K562 (cell line): ENCODE results near the gene DMXL1. TPM values are rescaled to one million over a fixed set of nuclear protein-coding genes. Genes with fewer than 3 reads are reported as not detected.
A peak's percentile ranks its signal among the peaks of the same experiment; 100 is the strongest.

Experiments used
- CHD2 ChIP-seq: IDR thresholded peaks from 2 replicates; pipeline ENCODE4 v1.6.1; 2011; ENCODE audit warnings: low read depth, low read length
- ESRRA ChIP-seq: fragments of 450-650 bp; IDR thresholded peaks from 2 replicates; pipeline ENCODE4 v1.6.1; 2014; ENCODE audit warnings: low read depth, mild to moderate bottlenecking, moderate library complexity, borderline replicate concordance
- KLF10 ChIP-seq: fragments of 250-450 bp; sonication (Bioruptor Pico); IDR thresholded peaks from 2 replicates; pipeline ENCODE4 v1.6.1; 2021; ENCODE audit warnings: matching md5 sums
- NR3C1 ChIP-seq: sonication (generic); formaldehyde crosslinking; IDR thresholded peaks from 2 replicates; pipeline ENCODE4 v1.8.1; 2022; ENCODE audit warnings: missing genetic modification reagents
- POU5F1 ChIP-seq: fragments of 150-350 bp; IDR thresholded peaks from 2 replicates; pipeline ENCODE4 v1.6.1; 2014; ENCODE audit warnings: borderline replicate concordance, low read length, low read depth, mild to moderate bottlenecking; ENCODE audit not compliant: partially characterized antibody
- RBBP5 ChIP-seq: fragments of 200-600 bp; sonication (generic); IDR thresholded peaks from 2 replicates; pipeline ENCODE4 v1.6.1; 2012; ENCODE audit warnings: borderline replicate concordance, mild to moderate bottlenecking, low read length, control low read depth, inconsistent platforms; ENCODE audit not compliant: insufficient read depth, poor library complexity, severe bottlenecking
- SIN3A ChIP-seq, 2 experiments: fragments of 150-350 bp in 1 of 2; IDR thresholded peaks; 2 replicates each; pipeline ENCODE4 v1.6.1; 2011 to 2016; ENCODE audit warnings: borderline replicate concordance in 2 of 2, low read depth in 2 of 2, low read length in 2 of 2, mild to moderate bottlenecking in 2 of 2, moderate library complexity in 2 of 2; ENCODE audit not compliant: control insufficient read depth in 1 of 2
- ZNF133 ChIP-seq: fragments of 250-450 bp; sonication (Bioruptor Pico); IDR thresholded peaks from 2 replicates; pipeline ENCODE4 v1.4.0; 2020; ENCODE audit warnings: mild to moderate bottlenecking
- ZNF146 ChIP-seq: IDR thresholded peaks from one replicate; pipeline ENCODE4 v1.6.1; 2018; ENCODE audit warnings: missing compliant biosample characterization; ENCODE audit not compliant: unreplicated experiment
- ZNF282 ChIP-seq: sonication (generic); formaldehyde crosslinking; IDR thresholded peaks from 2 replicates; pipeline ENCODE4 v1.8.1; 2023; ENCODE audit warnings: missing genetic modification reagents
- polyA plus RNA-seq, 8 experiments: library from polyadenylated mRNA; depleted of rRNA in 4 of 8; stranded (reverse) in 5 of 8; unstranded in 3 of 8; fragments of >200 nt; fragmentation: Nextera tagmentation in 2 of 8; fragmentation: Illumina TruSeq in 1 of 8; extraction: Ambion mirVana in 2 of 8; extraction: Trizol in 1 of 8; gene quantifications; 2 replicates each; pipeline versions ENCODE4 v1.2.1 to v1.2.3, GENCODE V29; 2011 to 2014; ENCODE audit warnings: inconsistent platforms in 1 of 8, missing spikeins in 1 of 8
- total RNA-seq, 7 experiments: library from RNA; depleted of rRNA in 6 of 7; stranded (reverse); fragments of >200 nt in 6 of 7; fragmentation: Illumina TruSeq in 2 of 7; extraction: Trizol in 2 of 7; gene quantifications; 2 replicates each; pipeline versions ENCODE4 v1.2.1 to v1.2.3, GENCODE V29; 2011 to 2021; ENCODE audit warnings: low replicate concordance in 1 of 7
- TF ChIP-seq, protein P1 (sequence below), 2 experiments: fragments of 450-650 bp; IDR thresholded peaks; 2 replicates each; pipeline ENCODE4 v1.6.1; 2016; ENCODE audit warnings: mild to moderate bottlenecking in 2 of 2, borderline replicate concordance in 1 of 2, low read depth in 1 of 2, moderate library complexity in 1 of 2
- TF ChIP-seq, protein P2 (sequence below): fragments of 150-350 bp; IDR thresholded peaks from 2 replicates; pipeline ENCODE4 v1.6.1; 2014; ENCODE audit warnings: low read depth, mild to moderate bottlenecking, low read length, borderline replicate concordance
- TF ChIP-seq, protein P3 (sequence below), 2 experiments: IDR thresholded peaks; 2 replicates each; pipeline ENCODE4 v1.6.1; 2012; ENCODE audit warnings: improper control_type of control experiment in 2 of 2, low read depth in 2 of 2, low read length in 2 of 2, borderline replicate concordance in 1 of 2

The DMXL1 gene
- total and polyA plus RNA-seq, 9 of the 15 experiments (the other 6 are each of a cell fraction or from before 2014, with no cell fraction given), result 8.3 to 40.3 (median 30.6) TPM

DNA sequence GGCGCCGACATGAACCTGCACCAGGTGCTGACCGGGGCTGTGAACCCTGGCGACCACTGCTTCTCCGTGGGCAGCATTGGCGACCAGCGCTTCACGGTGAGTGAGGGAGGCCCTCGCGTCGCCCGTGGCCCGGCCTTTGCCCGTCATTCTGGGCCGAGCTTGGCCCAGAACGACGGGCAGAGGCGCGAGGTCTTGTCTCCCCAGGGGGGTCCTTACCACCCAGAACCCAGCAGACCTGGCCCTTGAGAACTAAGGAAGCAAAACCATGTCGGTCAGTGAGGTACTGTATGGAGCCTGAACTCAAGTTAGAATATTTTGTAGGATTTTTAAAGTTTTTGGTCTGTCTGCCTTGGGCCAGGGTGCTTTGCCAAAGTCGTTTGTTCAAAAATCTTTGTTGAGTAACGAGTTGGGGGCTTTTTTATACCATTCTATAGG is 691 bp downstream of the DMXL1 start (continued):
- TF ChIP-seq, protein P1, sequence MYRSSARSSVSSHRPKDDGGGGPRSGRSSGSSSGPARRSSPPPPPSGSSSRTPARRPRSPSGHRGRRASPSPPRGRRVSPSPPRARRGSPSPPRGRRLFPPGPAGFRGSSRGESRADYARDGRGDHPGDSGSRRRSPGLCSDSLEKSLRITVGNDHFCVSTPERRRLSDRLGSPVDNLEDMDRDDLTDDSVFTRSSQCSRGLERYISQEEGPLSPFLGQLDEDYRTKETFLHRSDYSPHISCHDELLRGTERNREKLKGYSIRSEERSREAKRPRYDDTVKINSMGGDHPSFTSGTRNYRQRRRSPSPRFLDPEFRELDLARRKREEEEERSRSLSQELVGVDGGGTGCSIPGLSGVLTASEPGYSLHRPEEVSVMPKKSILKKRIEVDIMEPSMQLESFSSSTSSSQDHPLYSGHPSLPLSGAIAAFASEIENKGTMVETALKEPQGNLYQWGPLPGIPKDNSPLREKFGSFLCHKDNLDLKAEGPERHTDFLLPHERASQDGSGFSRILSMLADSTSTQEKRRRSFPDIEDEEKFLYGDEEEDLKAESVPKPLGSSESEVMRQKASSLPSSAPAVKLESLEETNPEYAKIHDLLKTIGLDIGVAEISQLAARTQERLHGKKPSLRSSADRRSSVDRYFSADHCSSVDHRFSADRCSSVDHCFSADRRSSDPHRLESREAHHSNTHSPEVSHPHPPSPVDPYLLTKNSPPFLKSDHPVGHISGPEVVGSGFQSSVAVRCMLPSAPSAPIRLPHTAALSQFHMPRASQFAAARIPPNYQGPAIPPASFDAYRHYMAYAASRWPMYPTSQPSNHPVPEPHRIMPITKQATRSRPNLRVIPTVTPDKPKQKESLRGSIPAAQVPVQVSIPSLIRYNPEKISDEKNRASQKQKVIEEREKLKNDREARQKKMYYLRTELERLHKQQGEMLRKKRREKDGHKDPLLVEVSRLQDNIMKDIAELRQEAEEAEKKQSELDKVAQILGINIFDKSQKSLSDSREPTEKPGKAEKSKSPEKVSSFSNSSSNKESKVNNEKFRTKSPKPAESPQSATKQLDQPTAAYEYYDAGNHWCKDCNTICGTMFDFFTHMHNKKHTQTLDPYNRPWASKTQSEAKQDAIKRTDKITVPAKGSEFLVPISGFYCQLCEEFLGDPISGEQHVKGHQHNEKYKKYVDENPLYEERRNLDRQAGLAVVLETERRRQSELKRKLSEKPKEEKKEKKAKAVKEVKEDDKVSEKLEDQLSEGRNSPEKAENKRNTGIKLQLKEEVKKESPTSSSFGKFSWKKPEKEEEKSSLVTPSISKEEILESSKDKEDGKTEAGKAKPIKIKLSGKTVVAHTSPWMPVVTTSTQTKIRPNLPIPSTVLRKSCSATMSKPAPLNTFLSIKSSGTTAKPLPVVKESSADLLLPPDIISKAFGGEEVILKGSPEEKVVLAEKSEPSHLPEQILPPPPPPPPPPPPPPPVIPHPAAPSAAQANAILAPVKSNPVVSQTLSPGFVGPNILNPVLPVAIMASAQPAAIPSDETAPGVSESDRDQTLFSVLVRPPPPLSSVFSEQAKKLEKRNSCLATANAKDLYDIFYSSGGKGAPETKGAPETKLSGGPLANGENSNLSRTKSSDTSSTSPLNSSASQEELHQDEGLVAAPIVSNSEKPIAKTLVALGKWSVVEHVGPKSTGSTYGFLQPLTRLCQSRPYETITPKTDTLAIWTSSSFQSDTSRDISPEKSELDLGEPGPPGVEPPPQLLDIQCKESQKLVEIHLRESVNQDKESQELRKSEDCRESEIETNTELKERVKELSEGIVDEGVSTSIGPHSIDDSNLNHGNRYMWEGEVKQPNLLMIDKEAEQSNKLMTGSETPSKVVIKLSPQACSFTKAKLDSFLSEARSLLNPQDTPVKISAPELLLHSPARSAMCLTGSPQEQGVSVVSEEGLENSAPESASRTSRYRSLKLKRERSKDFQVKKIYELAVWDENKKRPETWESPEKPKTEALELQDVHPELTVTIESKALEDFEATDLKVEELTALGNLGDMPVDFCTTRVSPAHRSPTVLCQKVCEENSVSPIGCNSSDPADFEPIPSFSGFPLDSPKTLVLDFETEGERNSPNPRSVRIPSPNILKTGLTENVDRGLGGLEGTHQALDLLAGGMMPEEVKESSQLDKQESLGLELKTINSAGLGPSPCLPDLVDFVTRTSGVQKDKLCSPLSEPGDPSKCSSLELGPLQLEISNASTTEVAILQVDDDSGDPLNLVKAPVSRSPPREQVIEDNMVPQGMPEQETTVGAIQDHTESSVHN (IDR thresholded peaks at IDR 0.05; ENCODE audit: borderline replicate concordance in 1 of 2, low read depth in 1 of 2), result no peak
- TF ChIP-seq, protein P2, sequence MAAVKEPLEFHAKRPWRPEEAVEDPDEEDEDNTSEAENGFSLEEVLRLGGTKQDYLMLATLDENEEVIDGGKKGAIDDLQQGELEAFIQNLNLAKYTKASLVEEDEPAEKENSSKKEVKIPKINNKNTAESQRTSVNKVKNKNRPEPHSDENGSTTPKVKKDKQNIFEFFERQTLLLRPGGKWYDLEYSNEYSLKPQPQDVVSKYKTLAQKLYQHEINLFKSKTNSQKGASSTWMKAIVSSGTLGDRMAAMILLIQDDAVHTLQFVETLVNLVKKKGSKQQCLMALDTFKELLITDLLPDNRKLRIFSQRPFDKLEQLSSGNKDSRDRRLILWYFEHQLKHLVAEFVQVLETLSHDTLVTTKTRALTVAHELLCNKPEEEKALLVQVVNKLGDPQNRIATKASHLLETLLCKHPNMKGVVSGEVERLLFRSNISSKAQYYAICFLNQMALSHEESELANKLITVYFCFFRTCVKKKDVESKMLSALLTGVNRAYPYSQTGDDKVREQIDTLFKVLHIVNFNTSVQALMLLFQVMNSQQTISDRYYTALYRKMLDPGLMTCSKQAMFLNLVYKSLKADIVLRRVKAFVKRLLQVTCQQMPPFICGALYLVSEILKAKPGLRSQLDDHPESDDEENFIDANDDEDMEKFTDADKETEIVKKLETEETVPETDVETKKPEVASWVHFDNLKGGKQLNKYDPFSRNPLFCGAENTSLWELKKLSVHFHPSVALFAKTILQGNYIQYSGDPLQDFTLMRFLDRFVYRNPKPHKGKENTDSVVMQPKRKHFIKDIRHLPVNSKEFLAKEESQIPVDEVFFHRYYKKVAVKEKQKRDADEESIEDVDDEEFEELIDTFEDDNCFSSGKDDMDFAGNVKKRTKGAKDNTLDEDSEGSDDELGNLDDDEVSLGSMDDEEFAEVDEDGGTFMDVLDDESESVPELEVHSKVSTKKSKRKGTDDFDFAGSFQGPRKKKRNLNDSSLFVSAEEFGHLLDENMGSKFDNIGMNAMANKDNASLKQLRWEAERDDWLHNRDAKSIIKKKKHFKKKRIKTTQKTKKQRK, result no peak
- no peak for TF ChIP-seq SIN3A (IDR thresholded peaks at IDR 0.05; ENCODE audit: borderline replicate concordance in 2 of 2, control insufficient read depth in 1 of 2, low read depth in 2 of 2, low read length in 2 of 2)
- no peak for TF ChIP-seq KLF10 (CRISPR knock-in tag)
- no peak for TF ChIP-seq ZNF146
- no peak for TF ChIP-seq ZNF282 (CRISPR knock-in tag)
- no peak for TF ChIP-seq POU5F1
- TF ChIP-seq, protein P3, sequence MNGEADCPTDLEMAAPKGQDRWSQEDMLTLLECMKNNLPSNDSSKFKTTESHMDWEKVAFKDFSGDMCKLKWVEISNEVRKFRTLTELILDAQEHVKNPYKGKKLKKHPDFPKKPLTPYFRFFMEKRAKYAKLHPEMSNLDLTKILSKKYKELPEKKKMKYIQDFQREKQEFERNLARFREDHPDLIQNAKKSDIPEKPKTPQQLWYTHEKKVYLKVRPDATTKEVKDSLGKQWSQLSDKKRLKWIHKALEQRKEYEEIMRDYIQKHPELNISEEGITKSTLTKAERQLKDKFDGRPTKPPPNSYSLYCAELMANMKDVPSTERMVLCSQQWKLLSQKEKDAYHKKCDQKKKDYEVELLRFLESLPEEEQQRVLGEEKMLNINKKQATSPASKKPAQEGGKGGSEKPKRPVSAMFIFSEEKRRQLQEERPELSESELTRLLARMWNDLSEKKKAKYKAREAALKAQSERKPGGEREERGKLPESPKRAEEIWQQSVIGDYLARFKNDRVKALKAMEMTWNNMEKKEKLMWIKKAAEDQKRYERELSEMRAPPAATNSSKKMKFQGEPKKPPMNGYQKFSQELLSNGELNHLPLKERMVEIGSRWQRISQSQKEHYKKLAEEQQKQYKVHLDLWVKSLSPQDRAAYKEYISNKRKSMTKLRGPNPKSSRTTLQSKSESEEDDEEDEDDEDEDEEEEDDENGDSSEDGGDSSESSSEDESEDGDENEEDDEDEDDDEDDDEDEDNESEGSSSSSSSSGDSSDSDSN (IDR thresholded peaks at IDR 0.05; ENCODE audit: borderline replicate concordance in 1 of 2, low read depth in 2 of 2, low read length in 2 of 2), result peak in 1 of 2 experiments; percentile 12; a peak in 1 of 4 replicates
- no peak for TF ChIP-seq NR3C1 (CRISPR knock-in tag)
- TF ChIP-seq RBBP5, result peak; percentile 82
- no peak for TF ChIP-seq ZNF133
- no peak for TF ChIP-seq CHD2
- no peak for TF ChIP-seq ESRRA
